ENCODE results near the gene ATG9B.

- TF ChIP-seq CTCF (conservative IDR thresholded peaks at IDR 0.05 in 1 of 2, IDR thresholded peaks at IDR 0.05 in 1 of 2; ENCODE audit: low read depth in 1 of 2, low read length in 2 of 2) (no peak), EZH2 (IDR thresholded peaks at IDR 0.05; ENCODE audit: low read length, missing control alignments) (no peak)
Measured at GRCh38 chr7:151070574-151070960, 46.3 kb upstream of the ATG9B start.

Data from fibroblast of lung (primary cell).